Kidney epithelial cell (primary cell): Measurements from ENCODE around the gene PSORS1C1. TPM values are rescaled to one million over a fixed set of nuclear protein-coding genes. Genes with fewer than 3 reads are reported as not detected.

Source experiments
- DNase-seq: peaks from one replicate; pipeline ENCODE4 v3.0.0-alpha.2; 2010; ENCODE audit warnings: low read depth
- H3K27me3 ChIP-seq: 2 replicates; pipeline ENCODE4 v1.6.0; 2011; ENCODE audit warnings: low read length; ENCODE audit not compliant: control insufficient read depth, insufficient read depth
- H3K36me3 ChIP-seq: 2 replicates; pipeline ENCODE4 v1.5.1; 2011; ENCODE audit warnings: low read length; ENCODE audit not compliant: control insufficient read depth, insufficient read depth
- H3K4me3 ChIP-seq: 2 replicates; pipeline ENCODE4 v1.5.1; 2011; ENCODE audit warnings: low read depth, mild to moderate bottlenecking, control low read depth, low read length
- total RNA-seq: library from RNA; depleted of rRNA; stranded (reverse); fragments of >200 nt; gene quantifications from 2 replicates; pipeline ENCODE4 v1.2.3, GENCODE V29; 2015
- TF ChIP-seq, protein P1 (sequence below): IDR thresholded peaks from 2 replicates; pipeline ENCODE4 v1.5.1; 2011; ENCODE audit warnings: mild to moderate bottlenecking, moderate library complexity, low read length, control low read depth, inconsistent platforms; ENCODE audit not compliant: insufficient read depth, poor library complexity, severe bottlenecking

The PSORS1C1 gene
- total RNA-seq, 1 donor from 2014 or later: 0.38 TPM

DNA sequence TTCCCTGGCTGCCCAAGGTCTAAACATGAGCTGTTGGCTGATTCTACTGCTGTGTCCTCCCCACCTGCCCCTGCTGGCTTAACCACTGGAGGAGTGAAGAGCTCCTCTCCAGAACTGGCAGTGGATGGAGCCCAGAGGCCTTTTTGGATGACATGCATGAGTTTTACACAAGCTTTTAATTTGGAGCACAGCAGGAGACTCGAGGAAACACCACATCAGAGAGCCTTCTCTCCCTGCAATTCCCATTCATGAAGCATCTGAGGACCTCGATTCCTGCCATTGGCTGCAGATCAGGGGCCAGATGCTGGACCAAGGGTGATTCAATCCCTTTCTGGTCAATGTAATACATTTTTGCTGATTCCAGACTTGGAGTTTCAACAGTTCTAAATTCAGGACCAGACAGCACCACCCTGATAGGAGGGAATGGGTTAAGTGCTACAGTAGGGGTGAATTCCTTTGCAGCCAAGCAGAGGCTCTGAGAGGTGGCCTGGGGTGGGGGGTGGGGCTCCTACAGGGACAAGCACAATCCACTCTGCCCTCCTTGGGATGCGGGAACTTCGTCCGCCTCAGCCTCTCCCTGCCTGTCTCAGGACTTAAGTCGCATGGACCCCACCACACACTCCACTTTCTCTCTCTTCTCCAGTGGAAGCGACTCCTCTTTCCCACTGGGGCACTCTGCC is 599 bp upstream of the PSORS1C1 start:
- no peak overlapping the region for H3K4me3 ChIP-seq
- DNase-seq: no peak
- TF ChIP-seq, protein P1, sequence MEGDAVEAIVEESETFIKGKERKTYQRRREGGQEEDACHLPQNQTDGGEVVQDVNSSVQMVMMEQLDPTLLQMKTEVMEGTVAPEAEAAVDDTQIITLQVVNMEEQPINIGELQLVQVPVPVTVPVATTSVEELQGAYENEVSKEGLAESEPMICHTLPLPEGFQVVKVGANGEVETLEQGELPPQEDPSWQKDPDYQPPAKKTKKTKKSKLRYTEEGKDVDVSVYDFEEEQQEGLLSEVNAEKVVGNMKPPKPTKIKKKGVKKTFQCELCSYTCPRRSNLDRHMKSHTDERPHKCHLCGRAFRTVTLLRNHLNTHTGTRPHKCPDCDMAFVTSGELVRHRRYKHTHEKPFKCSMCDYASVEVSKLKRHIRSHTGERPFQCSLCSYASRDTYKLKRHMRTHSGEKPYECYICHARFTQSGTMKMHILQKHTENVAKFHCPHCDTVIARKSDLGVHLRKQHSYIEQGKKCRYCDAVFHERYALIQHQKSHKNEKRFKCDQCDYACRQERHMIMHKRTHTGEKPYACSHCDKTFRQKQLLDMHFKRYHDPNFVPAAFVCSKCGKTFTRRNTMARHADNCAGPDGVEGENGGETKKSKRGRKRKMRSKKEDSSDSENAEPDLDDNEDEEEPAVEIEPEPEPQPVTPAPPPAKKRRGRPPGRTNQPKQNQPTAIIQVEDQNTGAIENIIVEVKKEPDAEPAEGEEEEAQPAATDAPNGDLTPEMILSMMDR: no peak
- H3K36me3 ChIP-seq: no peaks in the 10 kb centered on the region
- H3K27me3 ChIP-seq: no peaks in the 10 kb centered on the region

DNA sequence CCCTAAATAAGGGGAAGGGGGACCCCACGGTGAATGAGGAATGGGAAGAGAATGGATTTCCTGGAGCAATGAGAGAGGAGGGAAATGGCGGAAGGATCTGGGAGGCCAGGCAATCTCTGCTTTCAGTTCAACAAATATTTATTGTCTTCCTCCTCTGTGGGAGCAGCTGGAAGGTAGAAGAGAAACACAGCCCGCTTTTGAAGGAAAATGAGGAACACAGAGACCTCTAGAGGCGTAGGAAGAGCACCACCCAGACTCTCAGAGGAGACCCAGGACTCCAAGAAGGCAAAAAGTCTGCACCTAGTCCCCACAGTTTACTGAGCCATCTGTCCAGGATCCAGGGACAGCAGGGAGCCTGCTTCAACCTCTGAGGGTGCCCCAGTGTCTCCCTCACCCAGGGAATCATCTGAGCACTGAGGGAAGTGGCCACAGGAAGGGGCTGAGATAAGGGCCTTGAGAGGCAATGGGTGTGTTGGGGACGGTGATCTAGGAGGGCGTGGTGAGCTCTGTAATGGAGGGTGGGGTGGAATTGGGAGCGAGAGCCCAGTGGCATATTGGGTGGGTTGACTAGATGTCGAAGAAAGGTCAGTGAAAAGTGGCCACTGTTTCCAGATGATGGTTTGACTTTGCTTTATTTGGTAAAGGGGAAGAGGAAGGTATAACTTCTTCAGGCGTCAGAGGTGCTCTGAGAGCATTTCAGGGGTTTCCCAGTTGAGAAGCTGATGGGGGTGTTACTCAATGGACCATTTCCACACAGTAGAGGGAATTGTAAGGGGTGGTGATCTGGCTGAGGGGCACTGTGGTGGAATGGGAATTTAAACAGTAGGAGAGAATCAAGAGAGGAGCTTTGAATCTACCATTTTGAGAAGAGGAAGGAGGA is 610 bp downstream of the PSORS1C1 start:
- Histone ChIP-seq H3K27me3 (no peaks in the 10 kb centered on the region), H3K4me3 (peak overlapping the region; percentile 10), H3K36me3 (no peaks in the 10 kb centered on the region)
- no peak for DNase-seq
- TF ChIP-seq, protein P1: peak; percentile 53

DNA sequence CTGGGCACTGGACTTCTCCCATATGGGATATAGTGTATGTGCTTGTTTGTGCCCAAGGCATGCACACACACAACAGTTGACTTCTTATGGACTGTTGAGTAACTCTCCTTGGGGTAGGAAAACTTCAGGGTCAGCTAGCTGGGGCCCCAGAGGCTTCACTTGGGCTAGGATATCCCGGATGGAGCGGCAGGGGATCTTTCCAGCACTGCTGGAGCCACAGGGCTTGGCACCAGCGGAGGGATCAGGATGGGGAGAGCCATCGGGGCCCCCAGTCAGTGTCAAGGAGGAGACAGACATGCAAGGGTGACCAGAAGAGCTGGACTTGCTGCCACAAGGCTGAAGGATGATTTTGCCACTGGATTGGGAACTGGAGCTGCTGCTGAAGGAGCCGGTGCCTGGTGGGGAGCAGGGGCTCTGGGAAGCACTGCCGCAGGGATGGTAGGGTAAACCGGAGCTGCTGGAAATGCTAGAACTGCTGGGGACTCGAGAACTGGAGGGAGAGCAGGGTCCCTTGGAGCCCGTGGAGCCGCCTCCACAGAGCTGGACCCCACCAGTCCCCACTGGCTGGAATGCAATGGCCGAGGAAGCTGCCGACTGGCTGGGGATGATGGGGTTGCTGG is 1.5 kb downstream of the PSORS1C1 start:
- Histone ChIP-seq H3K27me3 (no peaks in the 10 kb centered on the region), H3K4me3 (no peak overlapping the region), H3K36me3 (no peaks in the 10 kb centered on the region)
- TF ChIP-seq, protein P1: no peak
- no peak for DNase-seq

DNA sequence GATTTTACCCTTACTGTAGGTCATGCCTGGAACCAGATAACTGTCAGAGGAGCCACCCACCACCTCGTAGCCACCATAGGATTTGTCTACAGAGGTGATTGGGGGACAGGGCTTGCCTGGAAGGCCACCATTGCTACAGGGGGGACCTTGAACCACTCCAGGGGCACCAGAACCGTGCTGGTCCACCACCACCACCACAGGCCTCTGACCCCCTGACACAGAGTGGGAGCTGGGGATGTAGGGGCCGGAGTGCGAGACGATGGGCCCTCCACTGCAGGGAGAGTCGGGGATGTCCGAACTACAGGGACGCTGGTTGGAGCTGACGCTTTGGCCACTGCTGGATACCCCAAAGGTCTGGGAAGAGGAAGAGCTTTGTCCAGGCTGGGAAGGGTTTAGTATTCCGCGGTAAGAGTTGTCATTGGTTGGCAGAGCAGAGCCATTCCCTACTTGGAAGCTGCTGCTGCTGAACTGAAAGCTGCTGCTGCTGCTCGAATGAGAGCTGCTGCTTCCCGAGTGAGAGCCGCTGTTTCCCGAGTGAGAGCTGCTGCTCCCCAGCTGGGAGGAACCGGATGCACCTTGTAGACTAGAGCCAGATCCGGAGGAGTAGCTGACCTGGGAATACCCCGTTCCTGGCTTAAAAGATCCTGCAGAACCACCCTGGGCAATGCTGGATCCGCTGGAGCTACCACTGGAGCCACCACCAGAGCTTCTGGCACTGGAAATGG is 2.2 kb downstream of the PSORS1C1 start:
- H3K27me3 ChIP-seq: no peaks in the 10 kb centered on the region
- no peak for DNase-seq
- no peak overlapping the region for H3K4me3 ChIP-seq
- TF ChIP-seq, protein P1: no peak
- no peaks in the 10 kb centered on the region for H3K36me3 ChIP-seq

DNA sequence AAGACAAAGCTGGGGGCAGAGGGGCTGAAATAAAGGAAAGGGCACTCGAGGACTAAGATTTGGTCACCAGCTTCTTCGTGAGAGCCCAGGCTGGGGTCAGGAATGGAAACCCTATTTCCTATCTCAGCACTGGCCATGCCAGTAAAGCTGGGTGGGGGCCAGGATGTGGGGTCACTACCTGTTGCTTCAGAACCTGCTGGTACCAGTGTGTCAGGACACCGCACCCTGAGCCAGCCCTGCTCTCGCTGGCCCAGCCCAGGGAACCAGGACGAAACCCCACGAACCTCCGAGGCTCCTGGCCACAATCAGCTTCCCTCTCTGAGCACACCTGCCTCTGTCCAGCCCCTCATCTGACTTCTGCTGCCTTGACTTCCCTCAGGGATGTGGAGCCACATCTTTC is 3.6 kb downstream of the PSORS1C1 start:
- H3K4me3 ChIP-seq: no peak overlapping the region
- no peaks in the 10 kb centered on the region for H3K36me3 ChIP-seq
- no peaks in the 10 kb centered on the region for H3K27me3 ChIP-seq
- TF ChIP-seq, protein P1: no peak
- no peak for DNase-seq
